VCaP (cell line): ENCODE measurements around the gene TMPRSS2.

Source experiments
- H3K27ac ChIP-seq: fragments of 450-650 bp; 2 replicates; pipeline ENCODE4 v1.5.1; 2017
- CTCF ChIP-seq: fragments of 450-650 bp; conservative IDR thresholded peaks from 2 replicates; pipeline ENCODE4 v1.5.1; 2017; ENCODE audit warnings: mild to moderate bottlenecking, moderate library complexity

The TMPRSS2 gene

DNA sequence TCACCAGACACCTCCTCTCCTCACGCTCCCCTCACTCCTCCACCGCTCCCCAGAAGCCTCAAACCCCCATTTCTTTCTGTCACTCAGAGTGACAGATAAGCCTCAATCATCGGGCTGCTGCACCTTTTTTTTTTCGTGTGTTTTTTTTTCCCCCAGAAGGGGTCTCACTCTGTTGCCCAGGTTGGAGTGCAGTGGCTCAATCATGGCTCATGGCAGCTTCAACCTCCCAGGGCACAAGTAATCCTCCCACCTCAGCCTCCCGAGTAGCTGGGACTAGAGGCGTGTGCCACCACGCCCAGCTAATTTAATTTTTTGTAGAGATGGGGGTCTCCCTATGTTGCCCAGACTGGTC is 1.2 kb upstream of the TMPRSS2 start:
- H3K27ac ChIP-seq: peak overlapping the region; percentile 100
- TF ChIP-seq CTCF: peak; percentile 56

DNA sequence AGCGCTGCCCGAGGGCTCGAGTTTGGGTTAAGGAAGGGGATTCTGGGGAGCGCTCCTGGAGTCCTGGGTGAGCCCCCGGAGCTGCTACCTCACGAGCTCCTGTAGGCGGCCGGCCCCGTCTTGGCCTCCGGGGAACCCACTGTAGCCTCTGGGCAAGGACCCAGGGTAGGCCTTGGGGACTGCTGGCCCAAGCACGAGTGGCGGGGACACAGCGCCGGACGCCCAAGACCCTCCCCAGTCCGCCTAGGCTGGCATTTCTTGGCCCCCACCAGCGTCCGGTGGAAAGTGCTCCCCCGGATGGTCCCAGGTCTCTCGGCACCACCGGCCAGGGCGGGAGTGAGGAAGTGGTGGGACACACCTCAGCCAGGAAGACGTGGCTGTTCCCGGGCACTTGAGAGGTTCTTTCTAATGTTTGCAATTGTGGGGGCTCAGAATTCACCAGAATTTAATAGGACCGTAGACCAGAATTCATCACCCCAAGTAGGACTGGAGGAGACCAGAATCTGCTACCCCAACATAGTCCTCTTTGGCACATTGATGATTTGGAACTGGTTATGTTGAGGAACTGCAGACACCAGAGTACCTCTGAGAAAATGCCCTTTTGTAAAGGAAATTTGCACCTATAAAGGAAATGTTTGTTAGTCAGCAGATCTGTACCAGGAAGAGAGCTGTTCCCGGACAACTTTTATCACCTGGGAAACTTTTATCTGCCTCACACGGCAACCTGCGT is 622 bp upstream of the TMPRSS2 start:
- TF ChIP-seq CTCF: no peak
- peak overlapping the region; percentile 100 for H3K27ac ChIP-seq

DNA sequence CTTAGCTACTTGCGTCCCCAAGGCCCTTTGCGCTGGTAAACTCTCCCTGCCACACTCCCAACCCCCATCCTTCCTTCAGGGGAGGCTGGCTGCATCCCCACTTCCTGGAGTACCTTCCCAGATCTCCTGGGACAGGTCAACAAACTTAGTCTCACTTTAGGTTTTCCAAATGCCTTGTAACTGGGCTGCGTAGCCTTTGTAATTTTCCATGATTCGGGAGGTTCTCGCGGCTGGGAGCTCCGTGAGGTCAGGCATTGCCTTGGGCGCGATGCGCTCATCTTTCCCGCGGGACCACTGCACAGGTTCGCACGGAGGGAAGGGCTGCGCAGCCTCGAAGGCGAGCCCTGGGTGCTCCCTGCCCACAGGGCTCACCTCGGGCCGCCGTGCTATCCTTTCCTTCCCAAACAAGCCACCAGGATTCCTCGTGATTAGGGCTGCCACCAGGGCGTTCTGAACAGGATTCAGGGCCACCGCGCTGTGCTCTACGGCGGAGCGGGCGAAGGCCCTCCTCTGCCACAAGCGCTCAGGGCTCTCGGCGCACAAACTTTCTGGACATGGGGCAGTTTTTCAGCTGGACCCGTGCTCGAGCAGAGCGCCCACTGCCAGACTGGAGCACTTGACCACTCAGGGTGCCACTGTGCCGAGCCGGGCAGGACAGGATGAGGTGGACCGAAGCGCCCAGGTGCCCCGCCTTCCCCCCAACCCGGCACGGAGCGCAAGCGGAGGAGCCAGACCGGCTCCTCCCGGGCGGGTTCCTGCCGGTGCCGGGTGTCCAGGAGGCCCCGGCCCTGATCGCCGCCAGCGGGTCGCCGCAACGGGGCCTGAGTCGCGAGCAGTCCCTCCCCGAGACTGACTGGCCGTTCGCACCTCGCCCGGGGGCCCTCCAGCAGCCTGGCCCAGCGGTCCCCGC is 1.1 kb downstream of the TMPRSS2 start:
- no peak for TF ChIP-seq CTCF
- H3K27ac ChIP-seq: peak overlapping the region; percentile 100

DNA sequence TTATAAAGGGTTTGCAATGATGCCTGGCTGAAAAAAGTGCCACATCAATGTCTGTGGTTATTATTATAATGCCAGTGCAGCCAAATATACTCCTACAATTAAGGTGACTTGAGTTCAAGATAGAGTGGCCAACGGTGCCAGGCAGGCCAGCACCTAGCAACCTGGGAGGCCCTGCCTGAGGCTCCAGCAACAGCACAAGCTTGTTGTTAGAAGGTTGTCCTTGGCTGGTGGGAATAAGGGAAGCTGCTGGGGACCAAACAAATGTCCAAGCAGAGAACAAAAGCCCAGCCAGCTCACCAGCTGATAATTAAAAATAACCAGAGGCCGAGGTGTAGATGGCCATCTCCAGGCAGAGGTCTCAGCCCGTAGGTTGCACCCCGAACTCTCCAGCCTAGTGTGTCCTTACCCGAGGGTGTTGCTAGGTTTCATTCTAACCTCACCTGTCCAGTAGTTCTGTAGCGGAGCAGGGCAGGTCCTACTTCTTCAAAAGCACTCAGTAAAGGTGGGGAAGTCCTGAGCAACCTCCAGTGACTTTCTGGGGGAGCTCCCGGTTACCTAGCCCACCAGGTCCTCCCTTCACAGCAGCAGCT is 1.9 kb downstream of the TMPRSS2 start:
- no peak for TF ChIP-seq CTCF
- peak overlapping the region; percentile 100 for H3K27ac ChIP-seq

- peak overlapping the region; percentile 100 for H3K27ac ChIP-seq
- no peak for TF ChIP-seq CTCF
These were observed 3.9 kb downstream of the TMPRSS2 start for GRCh38 chr21:41504030-41504429.

- no peak for TF ChIP-seq CTCF
- H3K27ac ChIP-seq: peak overlapping the region; percentile 100
These were observed 4.6 kb downstream of the TMPRSS2 start for GRCh38 chr21:41503331-41503730.

DNA sequence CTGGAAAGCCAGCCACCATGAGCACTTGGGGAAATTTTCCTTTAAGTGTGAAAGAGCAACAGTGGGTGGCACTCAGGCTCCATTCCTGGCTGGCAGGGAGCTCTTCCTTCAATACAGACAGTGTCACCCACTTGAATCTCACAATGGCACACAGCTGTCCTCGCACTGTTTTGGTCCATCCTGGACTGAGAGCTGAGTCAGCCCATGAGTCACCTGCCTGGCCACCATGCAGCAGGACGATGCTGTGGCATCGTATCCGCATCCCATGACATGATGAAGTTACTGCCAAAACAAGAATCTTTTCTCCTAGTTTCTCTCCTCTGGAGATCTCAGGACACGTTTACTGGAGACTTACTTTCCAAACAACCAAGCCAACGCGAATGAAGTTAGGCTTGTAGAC is 6.0 kb downstream of the TMPRSS2 start:
- TF ChIP-seq CTCF: peak; percentile 30
- H3K27ac ChIP-seq: peak overlapping the region; percentile 100
